Diencephalon (tissue), 1 donor: ENCODE data around the gene CISD2. TPM values are rescaled to one million over a fixed set of nuclear protein-coding genes. Genes with fewer than 3 reads are reported as not detected.

Experiments
- small RNA-seq: library from RNA; depleted of rRNA; stranded (forward); fragments of <200 nt; gene quantifications from one replicate; pipeline ENCODE3, GENCODE V24; 2014
- total RNA-seq: library from RNA; depleted of rRNA; stranded (reverse); fragments of >200 nt; gene quantifications from one replicate; pipeline ENCODE4 v1.2.3, GENCODE V29; 2014

Gene CISD2, protein sequence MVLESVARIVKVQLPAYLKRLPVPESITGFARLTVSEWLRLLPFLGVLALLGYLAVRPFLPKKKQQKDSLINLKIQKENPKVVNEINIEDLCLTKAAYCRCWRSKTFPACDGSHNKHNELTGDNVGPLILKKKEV
- total RNA-seq, result 56.3 TPM

DNA sequence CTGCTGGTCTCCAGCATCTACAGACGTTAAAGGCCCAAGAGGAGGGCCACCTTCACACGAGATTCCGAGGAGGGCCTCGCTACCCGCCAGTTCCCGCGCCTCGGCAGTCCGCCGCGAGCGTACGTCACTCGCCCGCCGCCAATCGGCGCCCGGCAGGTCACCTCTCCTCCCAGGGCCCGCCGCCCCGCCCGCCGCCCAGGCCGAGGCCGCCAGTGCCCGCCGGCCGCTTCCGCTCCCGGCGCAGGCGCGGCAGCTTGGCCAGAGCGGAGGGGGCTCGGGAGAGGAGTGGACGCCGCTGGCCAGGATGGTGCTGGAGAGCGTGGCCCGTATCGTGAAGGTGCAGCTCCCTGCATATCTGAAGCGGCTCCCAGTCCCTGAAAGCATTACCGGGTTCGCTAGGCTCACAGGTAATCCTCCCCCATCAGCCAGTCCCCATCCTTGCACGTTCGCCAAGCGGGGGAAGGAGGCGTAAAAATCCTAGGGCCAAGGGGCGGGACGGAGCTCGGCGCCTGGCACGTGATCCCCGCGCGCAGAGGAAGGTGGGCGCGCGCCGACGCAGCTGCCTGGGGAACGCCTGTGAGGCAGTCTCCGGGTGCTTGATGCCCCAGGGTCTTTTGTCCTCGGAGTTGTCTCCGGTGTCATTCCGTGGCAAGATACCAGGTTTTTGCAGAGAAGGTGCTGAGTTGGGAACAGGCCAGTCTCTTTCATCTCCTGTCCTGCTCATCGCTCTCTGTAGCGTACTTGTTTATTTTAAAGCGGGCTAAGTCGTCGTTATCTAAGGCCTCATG, at the start of gene CISD2:
Gene CISD2 (plus strand): TSS at position 212 of the 788 bp plus-strand sequence. CDS start 93 bp downstream, at position 305.

DNA sequence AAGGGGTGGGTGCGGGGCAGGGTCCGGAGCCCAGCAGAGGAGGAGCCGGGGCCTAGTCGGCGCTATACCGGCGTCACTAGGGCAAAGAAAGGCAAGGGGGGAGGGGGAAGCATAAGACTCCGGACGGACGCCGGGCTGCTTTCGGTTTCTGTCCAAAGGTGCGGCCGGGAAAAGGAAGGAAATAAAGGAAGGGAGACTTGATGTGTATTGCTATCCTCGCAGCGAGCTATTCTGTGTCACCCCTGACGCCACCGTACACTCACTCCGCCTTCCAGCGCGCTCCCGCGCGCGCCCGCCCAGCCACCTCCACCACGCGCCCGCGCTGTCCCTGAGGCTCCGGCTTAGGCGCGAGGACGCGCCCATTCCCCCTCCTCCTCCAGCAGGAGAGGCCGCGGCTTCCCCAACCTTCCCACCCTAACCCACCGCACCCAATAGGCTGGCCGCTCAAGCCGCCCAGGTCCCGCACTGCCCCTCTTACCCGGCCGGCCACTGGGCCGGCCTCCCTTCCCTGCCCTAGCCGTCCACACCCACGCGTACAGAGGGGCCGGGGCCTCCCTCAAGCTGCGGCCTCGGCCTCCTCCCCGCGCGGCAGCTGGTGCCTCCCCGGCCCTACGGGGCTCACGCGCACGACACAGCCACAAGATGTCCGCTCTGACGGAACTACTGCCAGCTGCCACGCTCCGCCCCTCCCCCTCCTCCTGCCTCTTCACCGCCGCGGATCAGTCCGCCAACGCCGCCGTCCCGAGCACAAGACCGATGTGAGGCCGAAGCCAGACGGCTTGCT, 41.7 kb upstream of the CISD2 start, which contains the start of gene UBE2D3:
Gene UBE2D3 (minus strand): TSS at position 662 of the 784 bp plus-strand sequence. CDS start 1,043 bp downstream, outside the sequence.

Small RNAs within 50 kb of the gene (small RNA-seq; reads per million reads assigned to genes)
- gene RNU7-151P, result not detected

Other genes starting within 250 kb of the CISD2 start
- gene MANBA, start 108.0 kb upstream of the CISD2 start, total RNA-seq, result 46.8 TPM
- 334 TPM for gene UBE2D3, start 41.4 kb upstream of the CISD2 start, total RNA-seq
- 3.7 TPM for gene SLC9B1, start 150.7 kb downstream of the CISD2 start, total RNA-seq
- 95.7 TPM for gene SLC9B2, start 207.8 kb downstream of the CISD2 start, total RNA-seq
- 19.8 TPM for gene BDH2, start 230.8 kb downstream of the CISD2 start, total RNA-seq